ENCODE measurements around the gene IL12RB2.
"Not testable (repeated sequence)": the region's sequence is repeated elsewhere in the genome, so short reads cannot be mapped to it uniquely, and the experiment has no call there.

IL12RB2 gene

DNA sequence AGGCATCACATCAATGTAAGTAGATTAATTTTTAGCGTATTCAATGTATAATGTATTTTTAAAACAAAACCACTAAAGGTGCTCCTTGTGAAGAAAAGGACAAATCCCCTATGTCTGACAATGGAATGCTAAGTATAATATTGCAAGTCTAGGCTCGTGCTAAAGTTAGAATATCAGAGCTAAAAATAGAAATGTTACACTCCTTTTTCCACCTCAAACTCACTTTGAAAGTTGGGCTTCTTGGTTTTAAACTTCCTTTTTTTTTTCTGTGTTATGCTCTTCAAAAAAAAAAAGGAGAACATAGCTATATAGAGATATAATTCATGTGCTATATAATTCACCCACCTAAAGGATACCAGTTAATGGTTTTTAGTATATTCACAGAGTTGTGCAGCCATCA, 126.2 kb downstream of the IL12RB2 start:
- no peak for DNase-seq

DNA sequence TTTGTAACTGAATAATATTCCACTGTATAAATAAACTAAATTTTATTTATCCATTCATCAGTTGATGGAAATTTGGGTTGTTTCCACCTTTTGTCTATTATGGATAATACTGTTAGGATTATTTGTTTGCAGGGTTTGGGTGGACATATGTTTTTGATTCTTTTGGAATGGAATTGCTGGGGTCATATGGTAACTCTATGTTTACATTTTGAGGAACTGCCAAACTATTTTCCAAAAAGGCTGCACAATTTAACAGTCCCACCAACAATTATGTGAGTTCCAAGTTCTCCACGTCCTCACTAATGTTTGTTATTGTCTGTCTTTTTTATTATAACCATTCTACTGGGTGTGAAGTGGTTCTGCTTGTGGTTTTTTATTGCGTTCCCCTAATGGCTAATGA, 126.8 kb downstream of the IL12RB2 start:
- no peak for DNase-seq

DNA sequence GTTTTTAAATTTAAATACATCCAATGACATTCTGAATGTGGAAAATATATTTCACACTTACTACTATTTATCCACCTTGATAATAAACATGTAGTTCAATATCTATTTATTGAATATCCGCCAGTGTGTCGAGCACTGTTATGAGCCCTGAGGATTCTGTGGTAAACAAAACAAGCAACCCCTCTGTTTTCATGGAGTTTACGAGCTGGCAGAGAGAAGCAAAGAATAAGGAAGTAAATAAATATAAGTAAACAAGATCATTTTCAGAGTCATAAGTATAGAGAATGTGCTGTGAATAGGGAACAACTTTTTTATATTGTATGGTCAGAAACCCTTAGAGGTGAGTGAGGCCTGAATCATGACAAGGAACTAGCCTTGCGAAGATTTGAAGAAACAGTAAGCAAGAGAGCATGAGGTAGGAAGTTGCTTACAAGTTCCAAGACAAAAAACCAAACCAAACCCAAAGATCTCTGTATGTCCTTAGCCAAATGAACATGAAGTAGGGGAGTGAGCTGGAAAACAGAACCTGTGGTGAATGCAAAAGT, 128.9 kb downstream of the IL12RB2 start:
- no peak for DNase-seq

DNA sequence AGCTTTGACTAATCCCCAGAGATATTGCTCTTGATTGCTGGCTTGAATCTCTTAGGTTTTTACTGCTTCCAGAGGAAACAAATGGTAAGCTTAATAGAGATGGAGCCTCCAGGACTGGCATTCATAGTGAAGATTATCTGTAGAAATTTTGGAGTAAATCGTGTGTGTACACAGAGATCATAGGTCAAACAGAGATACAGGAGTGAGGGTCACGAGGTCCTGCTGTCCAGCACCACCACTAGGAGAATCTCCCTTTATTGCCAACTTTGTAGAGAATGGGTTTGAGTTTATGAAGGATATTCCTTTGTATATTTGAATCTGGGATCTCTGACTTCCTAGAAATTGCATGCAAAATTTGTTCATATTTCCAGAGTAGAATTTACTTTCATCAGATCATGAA, 130.3 kb downstream of the IL12RB2 start:
- no peak for DNase-seq

DNA sequence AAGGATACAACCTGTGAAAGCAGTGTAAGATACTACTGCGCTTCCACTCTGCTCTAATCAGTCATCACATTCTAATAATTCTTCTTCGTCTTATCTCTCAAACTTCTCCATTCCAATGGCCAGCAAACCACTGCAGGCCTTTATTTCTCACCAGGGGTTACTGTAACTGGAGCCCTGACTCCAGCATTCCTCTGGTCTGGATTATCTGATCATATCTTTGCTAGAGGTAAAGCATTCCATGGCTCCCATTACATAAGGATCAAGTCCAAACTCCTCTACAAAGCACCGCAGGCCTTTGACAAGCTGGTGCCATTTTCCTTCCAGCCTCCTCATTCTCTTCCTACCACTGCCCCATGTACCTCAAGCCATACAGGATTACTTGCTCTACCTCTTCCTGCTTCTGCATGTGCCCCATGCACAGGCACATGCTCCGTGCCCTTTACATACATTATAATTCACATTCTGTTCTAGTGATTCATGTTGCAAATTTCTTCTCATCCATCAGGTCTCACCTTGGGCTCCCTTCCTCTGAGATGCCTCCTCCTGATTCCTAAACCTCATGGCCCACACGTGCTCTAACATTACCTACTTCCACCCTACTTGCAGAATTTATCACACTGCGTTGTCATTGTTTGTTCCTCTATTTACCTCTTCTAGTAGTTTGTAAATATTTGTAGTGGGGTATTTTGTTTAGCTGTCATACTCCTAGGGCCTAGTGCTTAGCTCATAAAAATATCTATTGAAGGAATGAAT, 131.8 kb downstream of the IL12RB2 start:
- DNase-seq, result no peak

DNA sequence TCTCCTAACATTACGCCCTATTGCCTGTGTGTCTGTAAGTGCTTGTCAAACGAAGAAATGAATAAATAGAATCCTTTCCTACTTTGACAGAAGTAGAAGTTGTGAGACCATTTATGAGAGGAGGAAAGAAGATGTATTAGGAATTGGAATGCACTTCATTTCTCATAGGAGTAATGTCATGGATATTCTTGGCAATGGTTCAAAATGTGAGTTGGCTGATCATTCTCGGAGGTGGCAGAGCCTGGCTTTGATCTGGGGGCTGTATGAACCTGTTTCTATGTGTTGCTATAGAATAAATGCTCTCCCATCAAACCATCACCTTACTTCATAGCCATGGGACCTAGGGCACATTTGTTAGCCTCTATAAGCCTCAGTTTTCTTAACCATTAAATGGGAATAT, 132.7 kb downstream of the IL12RB2 start:
- DNase-seq, result no peak

DNA sequence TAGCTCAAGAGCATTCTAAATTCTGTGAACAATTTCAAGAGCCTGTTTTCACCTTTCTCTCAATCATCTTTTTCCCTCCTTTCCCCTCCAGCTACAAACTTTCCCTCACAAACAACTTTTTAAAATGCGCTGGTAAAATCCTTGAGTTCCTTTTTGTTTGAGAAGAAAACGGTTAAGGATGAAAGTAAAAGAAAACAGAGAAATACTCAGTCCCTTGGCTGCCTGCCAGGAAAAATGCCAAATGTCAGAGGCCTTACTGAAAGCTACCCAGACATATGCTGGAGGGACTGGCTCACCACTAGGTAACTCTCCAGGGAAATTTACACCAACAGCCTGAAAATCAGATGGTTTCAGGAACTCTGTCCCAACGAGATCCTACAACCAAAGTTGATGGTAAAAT, 133.5 kb downstream of the IL12RB2 start:
- DNase-seq, result peak; percentile 62 to 67

DNA sequence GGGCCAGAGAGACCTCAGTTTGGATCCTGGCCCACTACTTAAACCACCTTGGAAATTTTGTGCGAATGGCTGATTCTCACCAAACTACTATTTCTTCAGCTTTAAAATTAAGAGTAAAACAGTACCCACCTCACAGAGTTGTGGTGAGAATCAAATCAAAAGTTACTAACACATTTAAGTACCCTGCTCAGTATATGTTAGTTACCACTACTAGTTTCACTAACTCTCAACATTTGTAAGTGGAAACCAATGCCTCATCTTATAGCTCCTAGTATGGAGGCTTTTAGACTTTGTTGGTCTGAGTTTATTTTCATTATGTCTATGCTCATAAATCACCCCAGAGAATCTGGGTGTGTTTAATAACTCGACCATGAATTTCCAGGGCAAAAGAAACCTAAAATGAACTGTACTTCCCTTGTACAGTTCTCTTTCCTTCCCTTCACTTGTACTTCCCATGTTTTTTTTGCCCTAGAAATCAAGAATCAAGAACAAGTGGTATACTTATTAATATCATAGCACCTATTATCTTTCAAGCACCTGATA, 134.1 kb downstream of the IL12RB2 start:
- DNase-seq, result no peak

DNA sequence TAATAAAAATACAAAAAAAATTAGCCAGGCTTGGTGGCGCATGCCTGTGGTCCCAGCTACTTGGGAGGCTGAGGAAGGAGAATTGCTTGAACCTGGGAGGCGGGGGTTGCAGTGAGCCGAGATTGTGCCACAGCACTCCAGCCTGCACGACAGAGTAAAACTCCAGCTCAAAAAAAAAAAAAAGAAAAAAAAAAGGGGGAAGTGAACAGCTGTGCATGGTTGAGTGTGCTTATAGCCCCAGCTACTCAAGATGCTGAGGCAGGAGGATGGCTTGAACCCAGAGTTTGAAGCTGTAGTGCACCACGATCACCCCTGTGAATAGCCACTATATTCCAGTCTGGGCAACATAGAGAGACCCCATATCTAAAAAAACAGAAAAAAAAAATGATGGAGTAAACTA, 138.3 kb downstream of the IL12RB2 start:
- not testable (repeated sequence) for DNase-seq

Measured in activated CD4-positive, alpha-beta T cell treated with anti-CD3 and anti-CD28 coated beads, Interleukin-2, amount 50 U/mL, for 4 hours (primary cell).